HuH-7.5 (cell line): ENCODE measurements around the gene KCTD7.
"Not testable (repeated sequence)": the region's sequence is repeated elsewhere in the genome, so short reads cannot be mapped to it uniquely, and the experiment has no call there.

Source experiments
- DNase-seq: peaks from one replicate; pipeline ENCODE4 v3.0.0; 2011; ENCODE audit warnings: low spot score

The KCTD7 gene

GRCh38 chr7:66628361-66629221 lies at the start of gene KCTD7:
TSS of gene KCTD7 (plus strand) at chr7:66628881. CDS start at chr7:66629065, 184 bp downstream.
- DNase-seq: peak; percentile 98

- DNase-seq: not testable (repeated sequence)
Measured at GRCh38 chr7:66580380-66580779, 48.3 kb upstream of the KCTD7 start.

- not testable (repeated sequence) for DNase-seq
Measured at GRCh38 chr7:66582816-66583489, 45.7 kb upstream of the KCTD7 start.

- DNase-seq: no peak
Measured at GRCh38 chr7:66583490-66584110, 45.1 kb upstream of the KCTD7 start.

- no peak for DNase-seq
Measured at GRCh38 chr7:66586181-66586580, 42.5 kb upstream of the KCTD7 start.

- not testable (repeated sequence) for DNase-seq
Measured at GRCh38 chr7:66588226-66588625, 40.5 kb upstream of the KCTD7 start.

GRCh38 chr7:66588856-66589570 lies 39.7 kb upstream of the KCTD7 start:
- DNase-seq: not testable (repeated sequence)

GRCh38 chr7:66590302-66591057 lies 38.2 kb upstream of the KCTD7 start:
- DNase-seq: not testable (repeated sequence)

- DNase-seq: not testable (repeated sequence)
Measured at GRCh38 chr7:66591058-66591798, 37.5 kb upstream of the KCTD7 start.

GRCh38 chr7:66591799-66592596 lies 36.7 kb upstream of the KCTD7 start:
- DNase-seq: peak; percentile 94

- DNase-seq: not testable (repeated sequence)
Measured at GRCh38 chr7:66592597-66593146, 36.0 kb upstream of the KCTD7 start.

GRCh38 chr7:66594082-66594481 lies 34.6 kb upstream of the KCTD7 start:
- not testable (repeated sequence) for DNase-seq

GRCh38 chr7:66597461-66597860 lies 31.2 kb upstream of the KCTD7 start:
- DNase-seq: no peak

- no peak for DNase-seq
Measured at GRCh38 chr7:66602159-66602558, 26.5 kb upstream of the KCTD7 start.

- DNase-seq: no peak
Measured at GRCh38 chr7:66604198-66604597, 24.5 kb upstream of the KCTD7 start.

GRCh38 chr7:66606540-66607291 lies 22.0 kb upstream of the KCTD7 start:
- not testable (repeated sequence) for DNase-seq

- DNase-seq: no peak
Measured at GRCh38 chr7:66609176-66609575, 19.5 kb upstream of the KCTD7 start.

GRCh38 chr7:66614596-66614995 lies 14.1 kb upstream of the KCTD7 start:
- not testable (repeated sequence) for DNase-seq

- no peak for DNase-seq
Measured at GRCh38 chr7:66615699-66616098, 13.0 kb upstream of the KCTD7 start.
